ENCODE data around the gene LRRIQ1.
A peak's percentile ranks its signal among the peaks of the same experiment; 100 is the strongest.

Gene LRRIQ1

DNA sequence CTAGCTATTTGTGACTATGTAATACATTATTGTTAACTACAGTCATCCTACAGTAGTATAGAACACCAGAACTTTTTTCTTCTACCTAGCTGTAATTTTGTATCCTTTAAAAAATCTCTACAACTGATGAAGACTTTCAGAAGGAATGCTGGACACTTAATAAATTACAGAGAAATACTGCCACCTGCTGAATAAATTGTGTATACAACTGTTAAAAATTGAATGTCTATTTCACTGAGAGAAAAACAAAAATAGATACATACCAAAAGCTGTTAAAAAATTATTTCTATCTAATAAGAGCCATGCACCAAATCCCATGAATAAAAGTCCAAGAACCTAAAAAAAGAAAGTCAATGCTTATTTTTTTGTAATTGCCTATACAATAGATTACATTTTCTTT lies 6.7 kb upstream of the LRRIQ1 start:
- DNase-seq (ENCODE audit: low spot score in 2 of 2) (no peak), ATAC-seq (no peak)
- no peaks in the 10 kb centered on the region for H3K4me1 Mint-ChIP-seq
- no peaks in the 10 kb centered on the region for H3K36me3 Mint-ChIP-seq
- no peak overlapping the region for H3K4me3 Mint-ChIP-seq
- no peaks in the 10 kb centered on the region for H3K9me3 Mint-ChIP-seq
- no peak overlapping the region for H3K27ac Mint-ChIP-seq

DNA sequence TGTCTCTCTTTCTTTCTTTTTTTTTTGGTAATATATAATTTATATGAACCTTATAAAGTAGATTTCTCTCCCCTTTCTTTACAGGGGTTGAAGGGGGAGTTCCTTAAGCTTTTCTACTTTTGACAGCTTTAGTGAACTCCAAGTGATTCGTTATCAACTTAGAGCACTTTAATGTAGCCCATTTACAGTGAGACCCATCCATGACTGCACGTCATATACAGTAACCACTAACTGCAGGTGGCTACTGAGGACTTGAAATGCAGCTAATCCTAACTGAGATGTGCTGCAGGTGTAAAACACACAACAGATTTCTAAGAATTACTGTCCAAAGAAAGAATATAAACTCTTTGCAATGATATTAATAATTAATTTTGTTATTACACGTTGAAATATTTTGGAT lies 582 bp downstream of the LRRIQ1 start:
- no peaks in the 10 kb centered on the region for H3K4me1 Mint-ChIP-seq
- no peak for ATAC-seq
- no peak for DNase-seq (ENCODE audit: low spot score in 2 of 2)
- H3K27ac Mint-ChIP-seq: no peak overlapping the region
- H3K9me3 Mint-ChIP-seq: peaks cover 2% of the 10 kb centered on the region
- peak overlapping the region; percentile 35 for H3K4me3 Mint-ChIP-seq
- no peaks in the 10 kb centered on the region for H3K36me3 Mint-ChIP-seq

DNA sequence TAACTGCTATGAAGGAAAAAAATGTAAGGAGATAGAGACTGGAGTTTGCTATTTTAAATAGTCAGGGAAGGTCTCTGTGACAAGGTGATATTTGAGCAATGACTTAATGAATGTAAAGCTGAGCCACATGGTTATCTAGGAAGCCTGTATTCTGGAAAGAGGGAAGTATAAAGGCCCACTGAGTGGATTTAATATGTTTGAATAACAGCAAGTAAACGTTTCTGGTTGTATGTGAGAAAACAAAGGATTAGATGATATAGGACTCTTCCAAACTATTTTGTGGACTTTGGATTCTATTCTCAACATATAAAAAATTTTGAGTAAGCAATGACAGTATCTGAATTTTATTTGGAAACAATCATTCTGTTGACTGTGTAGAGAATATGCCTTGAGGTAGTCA lies 5.2 kb downstream of the LRRIQ1 start:
- Mint-ChIP-seq H3K4me3 (no peak overlapping the region), H3K9me3 (peaks cover 2% of the 10 kb centered on the region), H3K27ac (no peak overlapping the region), H3K4me1 (no peaks in the 10 kb centered on the region), H3K36me3 (no peaks in the 10 kb centered on the region)
- ATAC-seq: no peak
- no peak for DNase-seq (ENCODE audit: low spot score in 2 of 2)

DNA sequence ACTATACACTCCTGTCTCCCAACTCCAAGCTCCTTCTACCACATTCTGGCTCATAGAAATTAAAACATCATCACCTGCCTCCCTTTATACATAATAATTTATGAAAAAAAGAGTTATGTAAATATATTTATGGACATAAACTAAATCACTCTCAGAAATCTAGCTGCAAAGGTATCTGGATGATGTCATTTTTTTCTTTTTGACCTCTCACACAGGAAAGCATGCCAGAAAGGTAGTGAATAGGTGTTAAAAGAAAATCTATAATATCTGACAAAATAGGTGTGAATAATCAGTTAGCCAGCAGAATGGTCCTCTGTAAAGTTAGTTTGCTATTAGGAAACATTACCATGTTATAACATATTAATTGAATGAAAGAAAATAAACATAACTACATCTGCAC lies 7.7 kb downstream of the LRRIQ1 start:
- Mint-ChIP-seq H3K9me3 (peaks cover 5% of the 10 kb centered on the region), H3K27ac (no peak overlapping the region), H3K36me3 (no peaks in the 10 kb centered on the region), H3K4me3 (no peak overlapping the region), H3K4me1 (no peaks in the 10 kb centered on the region)
- no peak for ATAC-seq
- no peak for DNase-seq (ENCODE audit: low spot score in 2 of 2)

DNA sequence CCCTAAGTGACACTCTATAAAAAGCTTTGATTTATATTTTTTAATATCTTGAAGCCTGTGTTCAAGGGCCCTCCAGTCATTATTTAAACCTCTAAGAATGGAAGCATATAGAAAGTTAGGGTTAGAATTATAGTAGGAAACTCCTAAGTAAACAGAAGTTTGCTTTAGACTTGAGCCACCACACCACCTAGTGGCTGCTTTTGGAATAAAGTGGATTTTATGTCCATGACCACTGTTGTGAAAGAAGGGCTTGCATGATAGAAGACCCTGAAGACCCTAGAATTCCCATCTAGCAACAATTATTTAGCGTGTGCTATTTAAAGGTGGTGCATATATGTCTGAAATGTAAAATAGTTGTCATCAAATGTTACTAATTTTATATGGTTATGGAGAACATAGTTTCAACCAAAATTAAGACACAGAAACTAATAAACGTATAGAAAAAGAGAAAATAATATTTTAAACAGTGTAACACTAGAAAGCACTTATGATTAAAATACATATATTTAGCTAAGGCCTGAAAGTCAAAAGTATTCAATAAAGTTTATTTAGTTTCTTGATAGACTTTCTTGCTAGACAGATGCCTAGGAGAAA lies 21.3 kb downstream of the LRRIQ1 start:
- Mint-ChIP-seq H3K9me3 (peaks cover 8% of the 10 kb centered on the region), H3K4me3 (no peak overlapping the region), H3K27ac (no peak overlapping the region), H3K4me1 (no peaks in the 10 kb centered on the region), H3K36me3 (no peaks in the 10 kb centered on the region)
- DNase-seq (ENCODE audit: low spot score in 2 of 2): no peak
- no peak for ATAC-seq

DNA sequence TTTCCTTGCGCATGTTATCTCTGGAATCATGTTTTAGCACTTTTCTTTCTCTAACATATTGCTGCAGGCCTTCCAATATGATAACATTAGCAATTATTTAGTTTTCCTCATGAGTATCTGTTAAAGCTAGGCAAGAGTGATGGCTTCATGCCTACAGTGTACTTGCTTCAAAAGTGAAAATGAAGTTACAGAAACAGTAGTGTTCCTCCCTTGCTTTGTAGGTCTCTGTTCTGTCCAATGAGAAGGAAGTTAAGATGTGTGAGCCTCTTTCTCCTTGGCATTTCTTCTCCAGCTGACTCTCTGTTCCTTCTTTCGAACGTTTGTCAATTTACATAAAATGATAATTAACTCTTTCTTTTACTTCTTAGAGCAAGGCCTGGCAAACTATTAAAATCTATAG lies 22.2 kb downstream of the LRRIQ1 start:
- H3K27ac Mint-ChIP-seq: no peak overlapping the region
- H3K9me3 Mint-ChIP-seq: peaks cover 4% of the 10 kb centered on the region
- H3K4me3 Mint-ChIP-seq: no peak overlapping the region
- no peaks in the 10 kb centered on the region for H3K36me3 Mint-ChIP-seq
- ATAC-seq (no peak), DNase-seq (ENCODE audit: low spot score in 2 of 2) (no peak)
- H3K4me1 Mint-ChIP-seq: no peaks in the 10 kb centered on the region

DNA sequence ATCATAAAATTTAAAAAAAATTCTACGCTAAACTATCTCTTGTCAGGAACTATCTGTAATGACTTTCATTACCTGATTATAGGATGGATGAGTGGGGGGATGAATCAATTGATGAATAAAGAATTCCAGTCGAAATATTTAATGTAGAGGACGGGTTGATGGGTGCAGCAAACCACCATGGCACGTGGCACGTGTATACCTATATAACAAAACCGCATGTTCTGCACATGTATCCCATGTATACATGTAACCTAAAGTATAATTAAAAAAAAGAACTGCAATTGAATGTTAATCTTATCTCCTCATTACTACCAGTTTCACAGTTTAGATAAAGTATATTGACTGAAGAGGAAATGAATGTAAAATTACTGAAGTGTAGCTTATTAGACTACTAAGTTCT lies 23.4 kb downstream of the LRRIQ1 start:
- H3K36me3 Mint-ChIP-seq: no peaks in the 10 kb centered on the region
- no peaks in the 10 kb centered on the region for H3K4me1 Mint-ChIP-seq
- no peak overlapping the region for H3K4me3 Mint-ChIP-seq
- DNase-seq (ENCODE audit: low spot score in 2 of 2): no peak
- no peak for ATAC-seq
- peaks cover 4% of the 10 kb centered on the region for H3K9me3 Mint-ChIP-seq
- H3K27ac Mint-ChIP-seq: no peak overlapping the region

DNA sequence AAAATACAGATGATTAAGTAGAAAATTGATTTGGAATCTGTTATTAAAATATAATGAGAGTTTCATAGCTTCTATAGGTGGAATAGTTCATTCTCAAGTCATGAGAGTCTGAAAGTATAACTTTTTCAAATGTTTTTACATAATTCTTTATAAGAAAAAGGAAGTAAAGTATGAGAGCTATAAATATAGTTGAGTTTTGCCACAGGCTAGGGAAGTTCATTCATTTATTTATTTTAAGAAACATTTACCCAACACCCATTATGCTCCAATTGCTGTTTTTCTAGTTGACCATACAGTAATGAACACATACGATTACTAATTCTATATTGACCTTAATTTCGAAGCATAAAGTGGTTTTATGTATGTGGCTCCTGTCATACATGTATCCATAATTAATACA lies 24.8 kb downstream of the LRRIQ1 start:
- ATAC-seq (no peak), DNase-seq (ENCODE audit: low spot score in 2 of 2) (no peak)
- H3K9me3 Mint-ChIP-seq: no peaks in the 10 kb centered on the region
- H3K36me3 Mint-ChIP-seq: no peaks in the 10 kb centered on the region
- no peak overlapping the region for H3K4me3 Mint-ChIP-seq
- H3K27ac Mint-ChIP-seq: no peak overlapping the region
- H3K4me1 Mint-ChIP-seq: no peaks in the 10 kb centered on the region

DNA sequence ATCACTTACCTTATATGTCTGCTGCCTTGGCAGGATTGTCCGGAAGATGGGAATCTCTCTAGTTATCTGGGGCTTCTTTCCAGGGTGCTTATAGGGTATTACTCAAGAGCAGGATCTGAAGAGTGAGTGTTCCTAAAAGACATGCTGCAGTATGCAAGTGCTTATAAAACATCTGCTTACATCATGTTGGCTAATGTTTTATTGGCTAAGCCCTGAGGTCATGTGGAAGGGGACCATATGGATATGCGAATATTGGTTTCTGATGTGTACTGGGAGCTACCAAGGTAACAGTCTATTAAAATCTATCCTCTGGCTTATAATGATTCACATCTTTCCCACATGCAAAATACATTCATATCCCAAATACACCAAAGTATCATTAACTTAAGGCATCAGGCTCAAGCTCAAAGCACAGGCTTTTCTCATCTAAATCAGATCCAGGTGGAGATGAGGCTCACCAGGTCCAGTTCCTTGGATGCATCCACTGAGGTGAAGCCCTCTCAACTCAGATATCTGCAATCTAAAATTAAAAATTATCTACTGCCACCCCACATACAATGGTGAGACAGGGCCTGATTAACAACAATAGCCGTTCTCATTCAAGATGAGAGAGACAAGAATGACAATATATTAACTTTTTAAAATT lies 29.8 kb downstream of the LRRIQ1 start:
- no peaks in the 10 kb centered on the region for H3K4me1 Mint-ChIP-seq
- no peak overlapping the region for H3K27ac Mint-ChIP-seq
- DNase-seq (ENCODE audit: low spot score in 2 of 2): no peak
- ATAC-seq: no peak
- peaks cover 4% of the 10 kb centered on the region for H3K9me3 Mint-ChIP-seq
- no peaks in the 10 kb centered on the region for H3K36me3 Mint-ChIP-seq
- H3K4me3 Mint-ChIP-seq: no peak overlapping the region

DNA sequence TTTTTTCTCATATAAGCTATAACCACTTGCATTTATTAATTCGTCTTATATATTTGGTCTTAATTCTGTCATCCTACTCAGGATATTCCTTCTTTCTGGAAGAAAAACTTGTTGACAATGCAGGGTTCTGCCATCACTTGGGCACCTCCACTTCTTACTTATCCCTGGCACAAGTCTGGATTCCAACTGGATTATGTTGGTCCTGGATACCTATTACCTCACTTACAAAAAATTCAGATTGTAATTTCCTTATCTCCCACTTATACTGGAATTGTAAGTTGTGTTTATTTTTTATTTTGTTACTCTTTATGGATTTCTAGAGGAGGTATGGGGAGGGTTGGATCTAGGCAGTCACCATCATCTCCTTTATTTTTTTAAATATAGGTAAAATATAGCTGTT lies 36.7 kb downstream of the LRRIQ1 start:
- H3K4me1 Mint-ChIP-seq: no peaks in the 10 kb centered on the region
- H3K27ac Mint-ChIP-seq: no peak overlapping the region
- H3K4me3 Mint-ChIP-seq: no peak overlapping the region
- ATAC-seq (no peak), DNase-seq (ENCODE audit: low spot score in 2 of 2) (no peak)
- H3K9me3 Mint-ChIP-seq: peaks cover under 1% of the 10 kb centered on the region
- no peaks in the 10 kb centered on the region for H3K36me3 Mint-ChIP-seq

DNA sequence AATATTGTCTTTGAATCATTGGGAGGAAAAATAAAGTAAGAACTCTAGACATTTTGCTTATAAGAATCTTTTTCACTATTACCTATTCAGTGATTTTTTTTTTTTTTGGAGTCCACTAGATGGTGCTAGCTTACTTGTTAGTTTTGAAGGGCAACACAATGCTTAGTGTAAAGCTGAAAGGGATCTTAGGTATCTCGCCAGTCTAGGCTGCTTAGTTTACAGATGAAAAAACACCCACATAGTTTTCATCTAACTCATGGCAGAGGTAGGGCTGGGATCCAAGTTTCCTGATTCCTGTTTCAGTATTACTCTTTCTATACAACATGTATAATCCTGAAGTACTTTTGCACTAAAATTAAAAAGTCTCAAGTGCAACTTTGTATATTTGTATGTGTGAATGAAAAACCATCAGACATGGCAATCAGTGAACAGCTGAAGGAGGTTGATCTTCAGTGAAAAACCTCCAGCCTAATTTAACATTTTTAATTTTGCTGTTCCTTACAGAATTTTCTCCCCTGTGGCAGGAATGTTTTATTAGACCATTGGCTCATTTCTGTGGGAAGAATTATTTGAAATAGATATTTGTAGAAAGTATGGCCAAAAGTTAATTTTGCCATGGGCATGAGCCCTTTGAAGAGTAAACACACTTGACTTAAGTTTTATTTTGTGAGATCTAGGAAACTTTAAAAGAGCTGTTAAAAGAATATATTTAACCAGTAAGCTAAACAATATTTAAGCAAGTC lies 40.7 kb downstream of the LRRIQ1 start:
- no peak overlapping the region for H3K27ac Mint-ChIP-seq
- H3K4me1 Mint-ChIP-seq: no peaks in the 10 kb centered on the region
- DNase-seq (ENCODE audit: low spot score in 2 of 2) (no peak), ATAC-seq (no peak)
- H3K4me3 Mint-ChIP-seq: no peak overlapping the region
- H3K36me3 Mint-ChIP-seq: no peaks in the 10 kb centered on the region
- no peaks in the 10 kb centered on the region for H3K9me3 Mint-ChIP-seq

DNA sequence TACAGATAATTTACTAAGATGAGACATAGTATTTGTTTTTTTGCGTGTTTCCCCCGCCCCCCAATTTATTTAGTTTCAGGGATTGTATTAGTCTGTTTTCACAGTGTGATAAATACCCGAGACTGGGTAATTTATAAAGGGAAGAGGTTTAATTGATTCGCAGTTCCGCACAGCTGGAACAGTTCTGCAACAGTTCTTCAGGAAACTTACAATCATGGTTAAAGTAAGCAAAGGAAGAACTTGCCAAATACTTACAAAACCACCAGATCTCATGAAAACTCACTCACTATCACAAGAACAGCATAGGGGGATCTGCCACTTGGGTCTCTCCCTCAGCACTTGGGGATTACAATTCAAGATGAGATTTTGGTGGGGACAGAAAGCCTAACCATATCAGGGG lies 48.9 kb downstream of the LRRIQ1 start:
- H3K4me1 Mint-ChIP-seq: no peaks in the 10 kb centered on the region
- H3K9me3 Mint-ChIP-seq: peaks cover 9% of the 10 kb centered on the region
- H3K36me3 Mint-ChIP-seq: no peaks in the 10 kb centered on the region
- H3K27ac Mint-ChIP-seq: no peak overlapping the region
- H3K4me3 Mint-ChIP-seq: no peak overlapping the region
- no peak for ATAC-seq
- DNase-seq (ENCODE audit: low spot score in 2 of 2): no peak

DNA sequence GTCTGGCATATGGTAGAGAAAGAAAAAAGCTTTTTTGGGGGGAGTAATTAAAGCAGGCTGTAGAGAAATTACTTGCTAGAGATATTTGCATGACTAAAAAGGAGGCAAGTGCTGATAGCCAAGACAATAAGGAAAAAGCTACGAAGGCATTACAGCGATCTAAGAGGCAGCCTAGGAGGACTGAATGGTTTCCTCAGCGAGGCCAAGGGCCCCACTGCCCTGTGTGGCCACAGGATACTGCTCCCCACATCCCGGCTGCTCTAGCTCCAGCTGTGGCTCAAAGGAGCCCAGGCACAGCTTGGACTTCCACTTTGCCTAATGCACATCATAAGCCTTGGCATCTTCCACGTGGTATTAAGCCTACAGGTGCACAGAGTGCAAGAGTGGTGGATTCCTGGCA lies 53.6 kb downstream of the LRRIQ1 start:
- peaks cover 12% of the 10 kb centered on the region for H3K9me3 Mint-ChIP-seq
- no peak overlapping the region for H3K27ac Mint-ChIP-seq
- H3K4me1 Mint-ChIP-seq: no peaks in the 10 kb centered on the region

DNA sequence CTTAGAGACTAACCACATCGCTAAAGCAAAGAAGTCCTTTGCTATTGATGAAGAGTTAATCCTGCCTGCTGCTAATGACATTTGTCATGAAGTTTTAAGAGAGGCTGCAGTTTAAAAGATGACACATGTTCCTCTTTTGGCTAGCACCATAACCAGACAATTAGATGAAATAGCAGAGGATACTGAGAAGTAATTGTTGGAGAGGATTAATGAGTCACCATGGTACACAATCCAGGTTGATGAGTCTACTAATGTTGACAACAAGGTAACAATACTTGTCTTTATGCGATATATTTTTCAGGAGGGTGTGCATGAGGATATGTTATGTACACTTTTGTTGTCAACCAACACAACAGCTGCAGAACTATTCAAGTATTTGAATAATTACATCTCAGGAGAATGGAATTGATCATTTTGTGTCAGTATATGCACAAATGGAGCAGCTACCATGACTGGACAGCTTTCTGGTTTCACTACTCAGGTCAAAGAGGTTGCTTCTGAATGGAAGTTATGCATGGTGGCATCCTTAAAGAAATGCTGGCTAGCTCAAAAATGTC lies 56.7 kb downstream of the LRRIQ1 start:
- H3K4me3 Mint-ChIP-seq: no peak overlapping the region
- ATAC-seq: no peak
- peaks cover 14% of the 10 kb centered on the region for H3K9me3 Mint-ChIP-seq

More for the DNA sequence above, 53.6 kb downstream of the LRRIQ1 start:
- no peak overlapping the region for H3K4me3 Mint-ChIP-seq
- ATAC-seq: peak; percentile 28
- H3K36me3 Mint-ChIP-seq: no peaks in the 10 kb centered on the region
- DNase-seq (ENCODE audit: low spot score in 2 of 2): no peak

DNA sequence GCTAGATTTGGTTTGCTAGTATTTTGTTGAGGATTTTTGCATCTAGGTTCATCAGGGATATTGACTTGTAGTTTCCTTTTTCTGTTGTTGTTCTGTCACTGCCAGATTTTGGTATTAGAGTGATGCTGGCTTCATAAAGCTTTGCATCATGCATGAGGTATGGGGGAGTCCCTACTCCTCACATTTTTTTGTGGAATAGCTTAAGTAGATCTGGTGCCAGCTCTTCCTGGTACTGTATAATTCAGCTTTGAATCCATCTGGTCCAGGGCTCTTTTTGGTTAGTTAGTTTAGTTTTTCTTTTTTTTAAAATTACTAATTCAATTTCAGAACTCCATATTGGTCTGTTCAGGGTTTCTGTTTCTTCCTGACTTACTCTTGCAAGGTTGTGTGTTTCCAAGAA lies 59.4 kb downstream of the LRRIQ1 start:
- Mint-ChIP-seq H3K4me3 (no peak overlapping the region), H3K9me3 (peaks cover 11% of the 10 kb centered on the region), H3K27ac (no peak overlapping the region), H3K4me1 (no peaks in the 10 kb centered on the region), H3K36me3 (no peaks in the 10 kb centered on the region)
- DNase-seq (ENCODE audit: low spot score in 2 of 2) (no peak), ATAC-seq (no peak)

More for the DNA sequence above, 56.7 kb downstream of the LRRIQ1 start:
- no peak for DNase-seq (ENCODE audit: low spot score in 2 of 2)
- no peaks in the 10 kb centered on the region for H3K36me3 Mint-ChIP-seq
- H3K27ac Mint-ChIP-seq: no peak overlapping the region
- no peaks in the 10 kb centered on the region for H3K4me1 Mint-ChIP-seq

DNA sequence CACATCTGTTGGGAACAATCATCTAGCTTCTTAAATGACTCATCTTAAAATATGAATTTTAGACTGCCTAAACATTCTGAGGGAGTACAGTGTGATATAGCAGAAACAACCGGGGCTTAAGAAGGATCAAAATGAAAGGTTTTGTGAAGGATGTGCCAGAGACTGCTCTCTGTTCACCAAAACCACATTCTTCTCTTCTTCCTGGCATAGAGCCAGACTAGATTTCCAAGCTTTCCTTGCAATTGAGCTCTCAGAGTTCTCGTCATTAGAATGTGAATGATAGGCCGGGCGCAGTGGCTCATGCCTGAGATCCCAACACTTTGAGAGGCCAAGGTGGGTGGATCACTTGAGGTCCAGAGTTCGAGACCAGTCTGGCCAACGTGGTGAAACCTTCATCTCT lies 94.5 kb downstream of the LRRIQ1 start:
- no peak for DNase-seq (ENCODE audit: low spot score in 2 of 2)
- Mint-ChIP-seq H3K36me3 (no peaks in the 10 kb centered on the region), H3K27ac (no peak overlapping the region)

More for the DNA sequence above, 94.5 kb downstream of the LRRIQ1 start:
- Mint-ChIP-seq H3K4me1 (no peaks in the 10 kb centered on the region), H3K9me3 (peaks cover 17% of the 10 kb centered on the region), H3K4me3 (no peak overlapping the region)
- no peak for ATAC-seq

Data from stimulated activated effector memory CD8-positive, alpha-beta T cell treated with anti-CD3 and anti-CD28 coated beads, Interleukin-12 subunit alpha, Interleukin-12 subunit beta, amount 100 ng/mL, for 72 hours (primary cell).